Activated effector memory CD4-positive, alpha-beta T cell treated with Interleukin-2 at 50 U/mL for 16 hours (primary cell): ENCODE data around the gene AUTS2.

Source experiments
- DNase-seq: peaks from one replicate; pipeline ENCODE4 v3.0.0-alpha.2; 2020

Gene AUTS2

DNA sequence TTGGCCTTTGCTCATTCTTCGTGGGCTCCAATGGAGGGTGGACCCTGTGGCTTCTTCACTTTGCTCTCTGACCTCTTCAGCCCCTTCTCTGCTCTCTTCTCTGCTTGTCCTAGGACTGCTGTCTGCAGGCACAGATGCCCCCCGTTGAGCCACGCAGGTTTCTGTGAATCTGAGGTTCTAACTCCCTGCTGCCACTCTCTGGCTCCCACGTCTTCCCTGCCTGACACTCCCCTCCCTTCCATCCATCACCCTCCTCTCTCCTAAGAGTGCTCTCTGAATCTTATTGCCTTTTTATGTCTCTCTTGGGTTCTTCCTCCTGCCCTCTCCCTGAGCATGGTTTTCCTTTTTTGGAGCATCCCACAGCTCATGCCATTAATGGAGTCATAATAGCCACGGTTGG is 1034.1 kb downstream of the AUTS2 start:
- DNase-seq, result no peak

DNA sequence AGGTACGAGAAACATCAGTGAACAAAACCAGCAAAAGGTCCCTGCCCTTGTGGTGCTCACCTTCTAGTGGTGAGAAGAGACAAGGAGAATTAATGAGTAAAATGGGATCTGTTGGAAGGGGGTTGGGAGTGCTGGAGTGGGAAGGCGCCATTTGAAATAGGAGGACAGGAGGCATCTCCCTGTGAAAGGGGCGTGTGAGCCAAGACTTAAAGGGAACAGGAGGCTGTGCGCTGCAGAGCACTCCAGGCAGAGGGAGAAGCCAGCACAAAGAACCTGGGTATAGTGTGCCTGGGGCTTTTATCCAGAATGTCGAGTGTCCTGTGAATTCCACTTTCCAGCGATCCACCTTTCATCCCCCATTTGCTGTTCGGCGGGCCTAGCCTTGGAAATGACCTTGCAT is 1035.8 kb downstream of the AUTS2 start:
- no peak for DNase-seq

DNA sequence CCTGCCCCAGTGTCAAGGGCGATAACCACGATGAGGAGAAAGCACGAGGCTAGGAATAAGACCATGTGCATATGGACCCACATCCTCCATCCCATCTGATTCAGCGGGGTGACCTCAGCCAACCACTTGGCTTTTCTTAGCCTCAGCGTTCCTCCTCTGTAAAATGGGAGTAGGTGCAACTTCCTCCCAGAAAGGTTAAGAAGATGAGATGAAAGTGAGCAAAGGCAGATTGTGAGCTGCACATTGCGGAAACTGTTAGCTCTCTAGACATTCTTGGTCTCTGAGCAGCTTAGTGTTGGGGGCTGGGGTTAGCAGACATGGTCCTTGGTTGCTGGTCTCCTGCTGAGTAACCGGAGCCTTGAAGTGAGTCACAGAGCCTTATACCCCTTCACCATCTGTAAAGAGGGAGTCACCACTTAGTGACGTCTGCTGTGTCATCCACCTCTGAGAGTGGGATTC is 1036.4 kb downstream of the AUTS2 start:
- DNase-seq, result no peak

DNA sequence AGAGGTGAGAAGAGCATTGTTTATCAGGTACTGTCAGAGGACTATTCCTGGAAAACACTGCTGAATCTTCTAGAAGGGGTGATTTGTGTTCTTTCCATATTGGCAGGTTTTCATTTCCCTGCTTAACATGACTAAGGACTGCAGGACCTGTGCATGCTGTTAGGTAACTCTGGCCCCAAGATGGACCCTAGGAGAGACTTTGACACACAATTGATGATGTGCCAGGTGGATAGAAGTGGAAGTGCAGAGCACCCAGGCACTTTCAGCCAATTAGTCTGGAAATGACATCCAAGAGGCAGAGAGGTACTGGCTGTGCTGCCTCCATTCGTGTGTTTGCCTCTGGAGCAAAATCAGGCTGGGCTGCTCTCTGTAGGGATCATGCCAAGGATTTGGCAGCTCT is 1037.4 kb downstream of the AUTS2 start:
- DNase-seq, result no peak

DNA sequence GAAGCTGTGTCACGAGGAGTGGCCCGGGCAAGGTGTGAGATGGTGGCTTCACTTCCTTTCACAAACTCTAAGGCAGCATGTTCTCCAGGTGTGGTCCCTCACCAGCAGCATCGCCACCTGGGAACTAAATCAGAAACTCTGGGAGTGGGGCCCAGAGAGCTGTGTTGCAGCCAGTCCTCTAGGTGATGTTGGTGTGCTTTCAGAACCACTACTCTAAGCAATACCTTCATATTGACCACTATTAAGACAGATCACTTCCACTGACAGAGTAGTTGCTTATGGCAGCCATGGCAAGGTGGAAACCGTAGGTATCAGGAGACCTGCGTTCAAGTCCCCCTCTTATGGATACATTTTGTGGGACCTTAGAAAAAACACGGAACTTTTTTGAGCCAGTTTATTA is 1037.9 kb downstream of the AUTS2 start:
- no peak for DNase-seq

DNA sequence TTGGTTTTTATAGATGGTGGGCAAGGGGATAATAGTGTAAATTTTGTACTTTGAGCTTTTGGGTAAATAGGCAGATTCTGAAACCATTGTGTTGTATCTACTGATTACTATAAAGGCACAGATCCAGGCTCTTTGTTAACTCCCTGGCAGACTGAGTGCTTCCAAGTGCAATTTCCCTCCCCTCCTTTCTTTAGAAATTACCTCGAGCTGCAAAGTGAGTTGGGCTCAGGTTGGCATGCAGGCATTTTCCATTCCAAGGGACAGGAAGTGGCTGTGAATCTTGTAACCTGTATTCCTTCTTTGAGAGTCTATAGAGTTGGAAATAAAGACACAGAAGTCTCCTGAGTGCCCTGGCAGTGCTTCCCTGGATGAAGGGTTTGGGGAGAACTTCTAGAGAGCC is 1039.5 kb downstream of the AUTS2 start:
- DNase-seq, result no peak

DNA sequence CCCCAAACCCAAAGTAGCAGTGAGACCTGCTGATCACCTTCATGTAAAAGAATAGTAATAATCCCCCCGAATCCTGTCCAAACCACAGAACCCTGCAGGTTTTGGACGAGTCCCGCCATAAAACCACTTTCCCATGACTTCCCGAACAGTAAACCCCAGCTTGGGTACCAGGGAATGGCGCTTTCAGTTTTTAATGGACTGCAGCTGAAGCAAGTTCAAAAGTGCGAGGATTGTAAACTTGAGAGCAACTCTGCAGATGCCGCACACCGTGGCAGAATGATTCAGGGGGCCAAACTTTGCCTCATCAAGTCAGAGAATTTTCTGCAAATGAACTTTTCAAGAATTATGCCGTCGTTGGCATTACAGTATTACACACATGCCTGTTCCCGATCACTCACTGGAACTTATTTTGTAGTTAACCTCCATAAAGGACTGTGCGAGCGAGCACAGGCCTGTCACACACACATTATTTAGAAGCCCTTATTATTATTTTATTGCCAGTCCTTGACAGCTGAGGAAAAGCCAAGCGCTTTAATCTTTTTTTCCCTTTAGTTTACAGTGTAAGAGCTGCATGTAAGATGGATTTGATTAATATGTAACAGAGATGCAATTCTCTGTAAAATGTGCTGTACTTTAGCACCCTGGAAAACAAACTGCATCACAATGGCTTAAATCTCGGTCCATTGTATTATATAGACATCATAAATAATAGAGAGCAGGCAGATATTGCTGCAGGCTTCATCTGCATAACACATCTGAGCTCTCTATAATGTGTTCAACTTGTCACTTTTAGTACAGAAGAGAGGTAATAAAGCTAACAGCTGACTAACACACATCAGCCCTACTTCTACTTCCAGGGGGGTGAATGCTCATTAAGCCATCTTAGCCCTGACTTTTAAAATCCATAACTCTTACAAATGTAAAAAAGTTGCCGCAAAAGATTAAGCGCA is 1040.2 kb downstream of the AUTS2 start:
- DNase-seq, result no peak

DNA sequence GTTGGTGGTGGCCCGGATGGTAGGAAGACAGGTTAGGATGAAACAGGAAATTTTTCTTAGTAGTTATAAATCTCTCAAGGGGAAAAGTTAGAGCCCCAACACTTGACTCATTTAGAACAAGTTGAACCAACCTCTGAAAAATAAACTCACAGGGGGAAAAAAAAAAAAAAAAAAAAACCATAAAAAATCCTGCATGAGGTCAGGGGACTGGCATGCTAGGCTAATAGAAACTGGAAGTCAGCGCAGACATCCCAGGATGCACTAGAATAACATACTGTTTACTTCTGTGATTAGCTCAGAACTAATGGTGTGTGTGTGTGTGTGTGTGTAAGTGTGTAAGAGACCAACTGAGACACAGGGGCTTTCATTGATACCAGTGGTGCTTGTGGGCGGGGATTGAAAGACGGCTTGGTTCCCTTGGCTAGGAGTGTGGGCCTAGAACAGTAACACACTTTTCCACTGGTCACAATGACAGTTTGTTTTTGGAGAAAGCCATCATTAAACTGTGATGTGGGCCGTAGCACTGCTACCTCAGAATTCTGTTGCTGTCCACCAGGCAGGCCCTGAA is 1042.1 kb downstream of the AUTS2 start:
- no peak for DNase-seq

DNA sequence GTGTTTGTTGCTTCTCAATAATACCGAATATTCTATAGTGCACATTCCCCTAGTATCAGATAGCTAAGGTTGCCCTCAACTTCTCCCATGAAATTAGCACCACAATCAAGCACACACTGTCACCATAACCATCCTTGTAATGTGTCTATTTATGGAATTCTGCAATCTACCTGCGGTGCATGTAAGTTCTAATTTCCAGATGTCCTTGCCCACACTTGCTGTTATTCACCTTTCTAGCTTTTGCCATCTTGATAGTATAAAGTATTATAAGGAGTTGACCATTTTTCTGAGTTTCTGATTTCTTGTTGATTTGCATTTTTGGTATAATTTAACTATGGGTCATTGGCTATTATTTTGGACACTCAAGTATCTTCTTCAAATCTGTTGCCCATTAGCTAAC is 1043.6 kb downstream of the AUTS2 start:
- DNase-seq, result no peak

DNA sequence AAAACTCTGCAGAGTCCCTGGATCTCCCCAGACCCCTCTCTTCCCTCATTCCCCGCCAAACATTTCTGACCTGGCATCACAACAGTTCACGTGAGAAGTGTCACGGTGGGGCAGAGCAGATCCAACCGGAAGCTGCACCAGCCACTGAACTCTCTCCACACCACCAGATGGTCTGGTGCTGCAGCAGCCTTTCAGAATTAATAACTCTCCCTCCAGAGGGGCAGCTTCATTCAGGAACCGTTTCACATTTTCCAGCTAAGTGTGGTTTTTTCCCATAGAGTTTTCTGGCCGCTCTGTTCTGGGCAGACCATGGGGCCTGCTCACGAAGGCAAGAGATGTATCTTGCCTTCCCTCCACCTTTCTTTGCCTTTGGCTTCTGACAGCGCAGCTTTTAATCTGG is 1047.0 kb downstream of the AUTS2 start:
- no peak for DNase-seq

DNA sequence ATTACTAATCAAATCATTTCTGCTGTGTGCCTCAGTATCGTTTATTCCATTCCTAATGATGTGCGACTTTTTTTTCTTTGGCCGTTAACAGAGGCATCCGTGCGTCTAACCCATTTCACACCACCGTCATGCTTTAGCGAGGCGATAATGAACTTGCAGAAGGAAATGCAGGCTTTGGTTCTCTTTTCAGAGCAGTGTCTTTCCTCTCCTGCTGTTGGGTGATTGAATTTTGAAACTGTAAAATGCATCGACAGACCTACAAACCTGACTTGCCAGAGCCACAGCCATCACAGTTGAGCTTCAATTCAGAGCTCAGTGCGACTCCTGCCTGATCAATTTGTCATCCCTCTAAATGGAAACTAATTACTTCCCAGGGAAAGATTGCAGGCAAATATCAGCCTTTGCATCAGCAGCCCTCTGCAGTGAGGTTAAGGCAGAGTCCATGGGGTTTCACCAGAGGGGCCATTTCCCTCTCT is 1047.6 kb downstream of the AUTS2 start:
- DNase-seq, result no peak

DNA sequence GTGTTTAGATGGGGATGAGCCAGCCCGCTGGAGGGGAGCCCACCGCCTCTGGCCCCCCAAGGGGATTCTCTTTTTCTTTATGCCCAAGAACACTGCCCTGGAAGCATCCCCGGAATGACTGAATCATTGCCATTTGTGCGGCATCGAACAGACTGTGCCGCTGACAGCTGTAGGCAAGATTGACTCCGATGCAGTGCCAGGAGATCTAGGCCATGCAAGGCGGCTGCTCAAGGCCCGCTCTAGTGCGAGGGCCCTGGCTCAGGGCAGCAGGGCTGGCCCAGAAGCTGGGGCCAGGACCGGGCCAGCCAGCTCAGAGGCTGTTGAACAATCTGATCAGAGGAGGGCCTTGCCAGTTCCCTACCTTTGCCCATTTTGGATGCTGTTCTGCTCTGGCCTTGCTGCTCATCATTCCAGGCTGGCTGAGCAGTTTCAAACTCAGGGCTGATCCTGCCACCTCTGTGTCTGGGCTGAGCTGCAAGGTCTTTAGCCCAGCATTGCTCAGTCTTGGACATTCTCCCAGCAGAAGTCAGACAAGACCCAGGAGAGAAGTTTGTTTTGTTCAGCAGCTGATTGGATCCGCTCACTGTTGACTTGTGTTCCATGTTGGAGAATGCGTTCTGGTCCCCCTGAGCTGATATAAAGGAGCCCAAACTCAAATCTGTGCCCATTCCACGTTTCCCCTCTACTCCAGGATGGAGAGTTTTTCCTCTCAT is 1048.4 kb downstream of the AUTS2 start:
- DNase-seq, result no peak

DNA sequence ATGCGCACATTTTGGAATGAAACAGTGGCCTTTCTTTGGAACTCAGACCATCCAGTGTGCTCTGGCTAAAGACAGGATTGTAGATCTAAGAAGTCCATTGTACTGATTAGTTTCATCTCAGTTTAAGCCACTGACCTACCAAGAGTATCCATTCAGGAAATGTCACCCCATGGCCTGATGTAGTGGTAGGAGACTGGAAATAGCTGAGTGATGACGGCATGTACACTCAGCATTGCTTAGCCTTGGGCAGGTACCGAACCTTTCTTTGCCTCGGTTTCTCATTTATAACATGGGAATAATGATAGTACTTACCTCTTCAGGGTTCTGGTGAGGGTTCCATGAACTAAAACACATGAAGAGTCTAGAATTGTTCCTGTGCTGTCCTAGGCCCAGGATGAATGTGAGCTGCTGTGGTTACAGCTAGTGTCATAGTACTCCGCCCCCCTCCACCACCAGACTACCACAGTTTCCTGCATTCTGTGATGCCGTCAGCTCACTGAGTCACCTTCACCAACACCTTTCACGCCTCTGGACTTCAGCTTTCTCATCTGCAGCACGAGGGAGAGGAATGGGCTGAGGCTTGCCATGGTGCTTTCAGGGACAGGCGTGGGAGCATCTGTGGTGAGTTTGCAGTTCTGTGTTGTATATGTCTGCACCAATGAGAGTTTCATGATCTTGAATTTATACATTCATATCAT is 1049.7 kb downstream of the AUTS2 start:
- DNase-seq, result peak; percentile 61

DNA sequence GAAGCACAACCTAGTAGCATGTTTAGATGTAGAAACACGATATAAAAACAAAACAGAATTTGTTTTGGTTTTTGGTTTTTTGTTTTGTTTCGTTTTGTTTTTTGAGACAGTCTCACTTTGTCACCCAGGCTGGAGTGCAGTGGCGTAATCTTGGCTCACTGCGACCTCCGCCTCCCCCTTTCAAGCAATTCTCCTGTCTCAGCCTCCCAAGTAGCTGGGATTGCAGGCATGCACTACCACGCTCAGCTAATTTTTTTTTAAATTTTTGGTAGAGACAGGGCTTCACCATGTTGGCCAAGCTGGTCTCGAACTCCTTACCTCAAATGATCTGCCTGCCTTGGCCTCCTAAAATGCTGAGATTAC is 1050.2 kb downstream of the AUTS2 start:
- DNase-seq, result peak; percentile 2

DNA sequence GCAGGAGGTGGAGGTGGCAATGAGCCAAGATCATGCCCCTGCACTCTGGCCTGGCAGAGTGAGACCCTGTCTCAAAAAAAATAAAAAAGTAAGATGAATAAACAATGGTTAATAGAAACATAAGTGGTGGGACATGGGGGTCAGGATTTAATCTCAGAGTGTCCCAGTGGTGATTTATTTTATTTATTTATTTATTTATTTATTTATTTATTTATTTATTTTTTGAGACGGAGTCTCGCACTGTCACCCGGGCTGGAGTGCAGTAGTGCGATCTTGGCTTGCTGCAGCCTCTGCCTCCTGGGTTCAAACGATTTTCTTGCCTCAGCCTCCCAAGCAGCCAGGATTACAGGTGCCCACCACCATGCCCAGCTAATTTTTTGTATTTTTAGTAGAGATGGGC is 1051.0 kb downstream of the AUTS2 start:
- DNase-seq, result no peak

DNA sequence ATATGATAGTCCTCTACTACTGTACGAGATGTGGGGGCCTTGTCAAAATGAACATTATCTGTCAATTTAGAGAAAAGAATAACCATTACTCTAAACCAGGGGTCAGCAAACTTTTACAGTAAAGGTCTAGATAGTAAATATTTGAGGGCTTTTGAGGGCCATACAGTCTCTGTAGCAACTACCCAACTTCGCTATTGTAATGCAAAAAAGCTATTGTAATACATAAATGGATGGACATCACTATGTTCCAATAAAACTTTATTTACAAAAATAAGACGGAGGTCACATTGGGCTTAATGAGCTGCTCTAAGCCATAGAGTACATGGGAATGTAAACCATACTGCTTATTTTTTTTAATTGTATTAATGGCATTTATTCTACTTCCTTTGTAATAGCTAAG is 1055.9 kb downstream of the AUTS2 start:
- DNase-seq, result no peak

DNA sequence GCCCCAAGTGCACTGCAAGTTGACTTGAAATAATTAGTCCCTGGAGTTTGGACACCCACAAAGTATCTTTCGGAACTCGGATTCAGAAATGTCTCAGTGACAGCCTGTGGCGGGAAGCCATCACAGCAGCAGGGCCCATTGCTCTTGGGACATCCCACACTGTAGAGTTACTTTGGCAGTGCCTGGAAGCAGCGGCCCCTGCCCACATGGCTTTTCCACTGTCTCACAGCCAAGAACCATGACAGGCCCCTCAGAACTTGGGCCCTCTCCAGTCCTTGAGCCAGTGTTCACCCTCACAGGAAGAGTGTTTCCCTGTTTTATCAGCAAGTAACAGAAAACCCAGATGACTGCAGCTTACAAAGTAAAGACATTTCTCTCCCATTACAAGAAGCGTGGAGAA is 1056.7 kb downstream of the AUTS2 start:
- DNase-seq, result no peak

DNA sequence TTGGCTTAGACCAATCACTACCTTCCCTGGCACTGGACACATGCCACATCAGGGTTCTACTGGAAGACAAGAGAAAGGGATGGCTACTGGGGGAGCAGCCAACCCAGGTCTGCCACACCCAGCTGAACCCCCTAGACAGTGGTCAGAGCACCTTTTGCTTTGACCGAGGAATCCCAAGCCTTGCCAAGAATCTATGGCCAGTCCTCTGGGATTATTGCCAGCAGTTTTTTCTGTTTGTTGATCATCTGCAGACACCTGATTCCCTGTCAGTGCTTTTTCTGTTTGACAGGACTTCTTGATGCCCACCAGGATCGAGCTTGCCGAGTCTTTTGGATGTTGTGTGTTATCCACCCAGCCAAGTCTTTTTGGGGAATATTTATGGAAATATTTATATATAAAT is 1057.4 kb downstream of the AUTS2 start:
- no peak for DNase-seq

DNA sequence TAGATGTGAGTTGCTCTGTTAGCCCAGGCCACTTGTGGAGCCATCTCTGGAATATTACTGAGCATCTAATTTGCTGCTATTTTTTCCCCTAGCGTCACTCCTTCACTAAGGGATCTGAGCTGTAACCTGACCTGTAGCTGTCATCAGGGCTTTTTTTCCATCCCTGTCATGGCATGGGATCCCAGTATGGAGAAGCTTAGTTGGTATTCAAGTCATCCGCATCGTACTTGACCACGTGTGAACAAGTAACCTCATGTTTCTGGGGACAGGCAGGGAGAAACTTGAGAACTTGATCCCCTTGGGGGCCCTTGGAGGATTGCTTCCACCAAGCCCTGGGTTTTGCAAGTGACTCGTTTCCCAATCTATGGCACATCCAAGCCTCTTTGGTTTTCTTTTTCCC is 1059.3 kb downstream of the AUTS2 start:
- no peak for DNase-seq

DNA sequence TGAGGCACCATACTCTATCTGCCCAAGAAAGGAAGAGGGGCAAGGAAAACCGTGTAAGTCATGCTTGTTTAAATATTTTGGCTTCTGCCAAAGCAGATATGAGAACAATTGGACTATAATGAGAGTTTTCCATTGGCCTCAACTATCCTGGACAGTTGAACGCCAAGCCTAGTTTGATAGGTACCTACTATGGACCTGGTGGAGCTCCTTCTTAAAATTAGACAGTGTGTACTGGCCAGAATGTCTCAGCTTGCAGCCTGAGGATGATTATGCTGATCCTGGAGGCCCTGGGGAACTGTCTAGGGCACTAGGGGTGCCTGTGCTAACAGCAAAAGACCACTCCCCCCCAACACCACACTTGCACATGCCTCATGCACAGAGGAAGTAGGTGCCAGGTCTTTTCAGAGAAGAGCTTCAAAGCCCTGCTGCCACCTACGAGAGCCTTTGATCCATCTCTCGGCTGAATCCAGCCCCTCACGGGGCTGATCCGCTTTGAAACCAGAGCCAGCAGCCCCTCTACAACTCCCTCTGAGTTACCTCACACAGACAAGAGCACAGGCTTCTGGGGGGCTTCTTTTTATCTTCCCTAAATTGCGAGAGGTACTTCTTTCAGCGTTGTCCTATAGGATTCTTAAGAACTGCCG is 1059.8 kb downstream of the AUTS2 start:
- no peak for DNase-seq

DNA sequence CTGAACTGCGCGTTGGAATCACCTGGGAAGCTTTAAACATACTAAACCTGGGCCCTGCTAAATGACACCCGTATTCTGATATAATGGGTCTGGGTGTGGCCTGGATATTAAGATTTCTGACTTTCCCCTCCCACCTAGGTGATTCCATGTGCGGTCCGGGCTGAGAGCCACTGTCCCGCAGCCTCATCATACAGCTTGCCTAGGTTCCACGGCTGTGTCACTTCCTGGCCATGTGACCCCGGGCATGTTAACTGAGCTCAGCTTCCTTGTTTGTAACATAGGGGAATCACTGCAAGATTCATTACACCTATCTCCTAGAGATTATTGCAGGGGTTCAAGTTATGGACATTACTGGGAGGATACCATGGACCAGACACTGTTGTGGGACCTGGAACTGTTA is 1061.0 kb downstream of the AUTS2 start:
- DNase-seq, result no peak

DNA sequence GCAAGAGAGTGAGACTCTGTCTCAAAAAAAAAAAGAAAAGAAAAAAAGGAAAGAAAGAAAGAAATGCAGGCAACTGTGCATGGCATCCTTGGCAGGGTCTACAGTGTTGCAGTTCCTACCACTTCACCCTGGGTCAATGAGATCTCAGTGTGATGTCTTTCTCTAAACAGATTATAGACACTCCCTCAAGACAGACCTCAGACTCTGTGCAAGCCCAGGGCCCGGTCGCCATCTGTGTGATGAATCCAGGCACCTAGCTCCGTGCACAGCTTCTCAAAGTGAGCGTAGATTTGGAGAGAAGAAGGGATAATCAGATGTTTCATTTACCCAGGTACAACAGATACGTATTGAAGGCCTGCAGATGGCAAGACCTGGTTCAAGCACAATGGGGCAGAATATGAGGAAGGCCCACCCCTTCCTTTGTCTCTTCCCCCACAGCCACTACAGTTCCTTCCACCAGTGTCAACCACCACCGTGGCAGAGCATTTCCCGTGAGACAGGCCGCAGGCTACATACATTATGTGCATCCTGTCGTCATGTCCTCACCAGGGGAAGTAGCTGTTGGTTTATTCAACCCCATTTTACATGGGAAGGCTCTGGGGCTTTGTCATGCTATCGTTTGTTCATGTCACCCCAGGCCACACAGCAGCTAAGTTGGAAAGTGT is 1062.0 kb downstream of the AUTS2 start:
- DNase-seq, result peak; percentile 24
